ENCODE measurements around the gene RASAL2. TPM values are rescaled to one million over a fixed set of nuclear protein-coding genes. Genes with fewer than 3 reads are reported as not detected.
A peak's percentile ranks its signal among the peaks of the same experiment; 100 is the strongest.

RASAL2 gene
- total and polyA plus RNA-seq, 2 experiments from 2014 or later: 16.0 to 42.2 TPM

GRCh38 chr1:178189814-178190213 lies 95.9 kb downstream of the RASAL2 start:
- Histone ChIP-seq H2AFZ (no peak overlapping the region), H4K20me1 (replicated peaks; ENCODE audit: insufficient read depth) (no peaks in the 10 kb centered on the region), H3K4me3 (no peak overlapping the region), H3K27ac (ENCODE audit: low read depth) (no peak overlapping the region), H3K79me2 (replicated peaks; ENCODE audit: insufficient read depth) (peaks cover 82% of the 10 kb centered on the region), H3K27me3 (ENCODE audit: insufficient read depth) (no peaks in the 10 kb centered on the region), H3K9me2 (ENCODE audit: insufficient read depth) (no peaks in the 10 kb centered on the region), H3F3A (replicated peaks; ENCODE audit: low read depth) (no peaks in the 10 kb centered on the region), H3K36me3 (ENCODE audit: insufficient read depth) (no peaks in the 10 kb centered on the region), H3K4me2 (no peak overlapping the region), H3K4me1 (ENCODE audit: insufficient read depth) (0 out of 2 replicates have a peak, but pooled peaks cover 4% of the 10 kb centered on the region)
- Mint-ChIP-seq H3K36me3 (ENCODE audit: low read depth) (no peaks in the 10 kb centered on the region), H3K9me3 (no peaks in the 10 kb centered on the region; the same call in 2 of the 3 replicates), H3K4me3 (no peak overlapping the region), H3K4me1 (peaks cover 12% of the 10 kb centered on the region; the same call in 2 of the 3 replicates), H3K27me3 (ENCODE audit: insufficient read depth, low read depth, poor library complexity) (no peaks in the 10 kb centered on the region), H3K27ac (no peak overlapping the region)
- ATAC-seq (peak; percentile 99), DNase-seq (ENCODE audit: low spot score) (peak; percentile 86)
- TF ChIP-seq ZNF114 (CRISPR knock-in tag; IDR thresholded peaks at IDR 0.05) (no peak), NANOG (IDR thresholded peaks at IDR 0.05; ENCODE audit: borderline replicate concordance) (no peak), EZH2 (IDR thresholded peaks at IDR 0.05; ENCODE audit: low read depth, unreplicated experiment) (no peak)
- TF ChIP-seq, protein P1, sequence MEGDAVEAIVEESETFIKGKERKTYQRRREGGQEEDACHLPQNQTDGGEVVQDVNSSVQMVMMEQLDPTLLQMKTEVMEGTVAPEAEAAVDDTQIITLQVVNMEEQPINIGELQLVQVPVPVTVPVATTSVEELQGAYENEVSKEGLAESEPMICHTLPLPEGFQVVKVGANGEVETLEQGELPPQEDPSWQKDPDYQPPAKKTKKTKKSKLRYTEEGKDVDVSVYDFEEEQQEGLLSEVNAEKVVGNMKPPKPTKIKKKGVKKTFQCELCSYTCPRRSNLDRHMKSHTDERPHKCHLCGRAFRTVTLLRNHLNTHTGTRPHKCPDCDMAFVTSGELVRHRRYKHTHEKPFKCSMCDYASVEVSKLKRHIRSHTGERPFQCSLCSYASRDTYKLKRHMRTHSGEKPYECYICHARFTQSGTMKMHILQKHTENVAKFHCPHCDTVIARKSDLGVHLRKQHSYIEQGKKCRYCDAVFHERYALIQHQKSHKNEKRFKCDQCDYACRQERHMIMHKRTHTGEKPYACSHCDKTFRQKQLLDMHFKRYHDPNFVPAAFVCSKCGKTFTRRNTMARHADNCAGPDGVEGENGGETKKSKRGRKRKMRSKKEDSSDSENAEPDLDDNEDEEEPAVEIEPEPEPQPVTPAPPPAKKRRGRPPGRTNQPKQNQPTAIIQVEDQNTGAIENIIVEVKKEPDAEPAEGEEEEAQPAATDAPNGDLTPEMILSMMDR (conservative IDR thresholded peaks at IDR 0.05; ENCODE audit: low read depth in 2 of 2): peak; percentile 84 to 97

DNA sequence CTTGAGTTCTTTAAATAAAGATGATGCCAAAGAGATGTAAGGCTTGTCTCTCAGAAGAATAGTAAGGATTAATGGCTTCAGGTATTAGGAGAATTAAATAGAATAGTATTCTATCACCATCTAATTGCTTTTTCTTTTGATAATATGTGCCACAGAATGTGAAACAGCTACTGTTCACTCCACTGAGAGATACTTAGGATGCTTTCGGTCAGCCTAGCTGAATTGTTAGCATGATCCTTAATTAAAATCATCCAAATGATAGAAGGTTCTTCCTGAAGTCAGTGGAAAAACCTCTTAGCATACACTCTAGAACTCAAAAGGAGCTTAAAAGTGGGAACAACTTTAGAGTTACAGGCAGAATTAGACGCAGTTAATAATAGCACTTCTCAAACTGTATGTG lies 97.0 kb downstream of the RASAL2 start:
- H4K20me1 ChIP-seq (replicated peaks; ENCODE audit: insufficient read depth): no peaks in the 10 kb centered on the region
- TF ChIP-seq, protein P1 (conservative IDR thresholded peaks at IDR 0.05; ENCODE audit: low read depth in 2 of 2): no peak
- ATAC-seq (no peak), DNase-seq (ENCODE audit: low spot score) (no peak)
- H3K4me3 ChIP-seq: no peak overlapping the region
- H3K9me2 ChIP-seq (ENCODE audit: insufficient read depth): no peaks in the 10 kb centered on the region
- H3K79me2 ChIP-seq (replicated peaks; ENCODE audit: insufficient read depth): peaks cover 71% of the 10 kb centered on the region
- H3K4me2 ChIP-seq: no peak overlapping the region
- no peak overlapping the region for H3K27ac Mint-ChIP-seq
- peaks cover 12% of the 10 kb centered on the region; the same call in 2 of the 3 replicates for H3K4me1 Mint-ChIP-seq
- no peaks in the 10 kb centered on the region for H3K36me3 Mint-ChIP-seq (ENCODE audit: low read depth)
- H3F3A ChIP-seq (replicated peaks; ENCODE audit: low read depth): no peaks in the 10 kb centered on the region
- no peaks in the 10 kb centered on the region for H3K27me3 ChIP-seq (ENCODE audit: insufficient read depth)
- no peaks in the 10 kb centered on the region; the same call in 2 of the 3 replicates for H3K9me3 Mint-ChIP-seq
- no peak overlapping the region for H2AFZ ChIP-seq
- H3K27me3 Mint-ChIP-seq (ENCODE audit: insufficient read depth, low read depth, poor library complexity): no peaks in the 10 kb centered on the region
- H3K36me3 ChIP-seq (ENCODE audit: insufficient read depth): no peaks in the 10 kb centered on the region
- H3K27ac ChIP-seq (ENCODE audit: low read depth): no peak overlapping the region; the same call in 1 of the 2 replicates
- H3K4me3 Mint-ChIP-seq: no peak overlapping the region
- 0 out of 2 replicates have a peak, but pooled peaks cover 4% of the 10 kb centered on the region for H3K4me1 ChIP-seq (ENCODE audit: insufficient read depth)

DNA sequence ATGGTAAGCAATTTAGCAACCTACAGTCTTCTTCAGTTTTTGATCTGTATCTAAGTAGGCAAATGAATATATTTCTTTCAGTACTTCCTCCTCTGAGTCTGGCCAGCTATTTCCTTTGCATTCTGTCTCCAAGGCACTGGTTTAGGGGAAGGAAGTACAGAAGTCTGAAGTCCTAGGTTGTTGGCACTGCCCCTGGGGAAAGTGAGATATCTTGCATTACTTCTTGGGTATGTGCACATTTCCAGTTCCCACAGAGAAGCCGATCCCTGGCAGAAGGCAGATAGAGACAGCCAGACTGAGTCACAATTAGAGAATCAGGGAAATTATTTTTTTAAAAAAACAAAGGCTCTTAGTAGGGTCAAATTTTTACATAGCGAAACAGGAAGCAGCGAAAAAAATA lies 98.8 kb downstream of the RASAL2 start:
- Histone ChIP-seq H2AFZ (no peak overlapping the region), H3K27ac (ENCODE audit: low read depth) (peak overlapping the region; percentile 0; the same call in 1 of the 2 replicates), H3K4me1 (ENCODE audit: insufficient read depth) (0 out of 2 replicates have a peak, but pooled peaks cover 4% of the 10 kb centered on the region), H3K9me2 (ENCODE audit: insufficient read depth) (no peaks in the 10 kb centered on the region), H3K4me2 (no peak overlapping the region), H3K79me2 (replicated peaks; ENCODE audit: insufficient read depth) (peaks cover 64% of the 10 kb centered on the region), H3K36me3 (ENCODE audit: insufficient read depth) (no peaks in the 10 kb centered on the region), H3K4me3 (no peak overlapping the region), H3K27me3 (ENCODE audit: insufficient read depth) (no peaks in the 10 kb centered on the region), H4K20me1 (replicated peaks; ENCODE audit: insufficient read depth) (no peaks in the 10 kb centered on the region), H3F3A (replicated peaks; ENCODE audit: low read depth) (no peaks in the 10 kb centered on the region)
- Mint-ChIP-seq H3K27me3 (ENCODE audit: insufficient read depth, low read depth, poor library complexity) (no peaks in the 10 kb centered on the region), H3K4me1 (peaks cover 12% of the 10 kb centered on the region; the same call in 2 of the 3 replicates), H3K4me3 (no peak overlapping the region), H3K9me3 (peaks cover 8% of the 10 kb centered on the region; the same call in 2 of the 3 replicates), H3K36me3 (ENCODE audit: low read depth) (peaks cover 5% of the 10 kb centered on the region), H3K27ac (peak overlapping the region; percentile 38; the same call in 1 of the 2 replicates)
- ATAC-seq (no peak), DNase-seq (ENCODE audit: low spot score) (no peak)
- TF ChIP-seq JUNB (IDR thresholded peaks at IDR 0.05; ENCODE audit: unreplicated experiment) (no peak), STAT1 (IDR thresholded peaks at IDR 0.05; ENCODE audit: unreplicated experiment) (no peak), EZH2 (IDR thresholded peaks at IDR 0.05; ENCODE audit: low read depth, unreplicated experiment) (no peak), POLR2AphosphoS5 (IDR thresholded peaks at IDR 0.05; ENCODE audit: low read depth) (no peak), NANOG (IDR thresholded peaks at IDR 0.05; ENCODE audit: borderline replicate concordance) (no peak), ZNF331 (CRISPR knock-in tag; IDR thresholded peaks at IDR 0.05; ENCODE audit: low read depth) (no peak)
- TF ChIP-seq, protein P1 (conservative IDR thresholded peaks at IDR 0.05; ENCODE audit: low read depth in 2 of 2): no peak

Measured in GM23338 (cell line).